Heart right ventricle (tissue), 16 donors: ENCODE measurements around the gene DTD1. TPM values are rescaled to one million over a fixed set of nuclear protein-coding genes. Genes with fewer than 3 reads are reported as not detected.

Experiments
- ATAC-seq, 8 donors: fragments of 200-7000 bp; cut with Tn5 transposase; one replicate each; pipeline ENCODE4 v1.9.1; 2020; ENCODE audit warnings: mild to moderate bottlenecking in 8 of 8, moderate library complexity in 8 of 8, moderate number of reproducible peaks in 1 of 8
- DNase-seq, 2 donors: peaks; one replicate each; pipeline ENCODE4 v3.0.0-alpha.2; 2020
- H3K27ac ChIP-seq, 10 donors: fragments of 200-600 bp; sonication (generic) in 2 of 10; one replicate each; pipeline versions ENCODE4 v1.5.0 to v1.8.0; 2020 to 2022; ENCODE audit warnings: mild to moderate bottlenecking in 3 of 10
- H3K27me3 ChIP-seq, 7 donors: fragments of 200-600 bp; one replicate each; pipeline ENCODE4 v1.8.0; 2021 to 2022; ENCODE audit warnings: mild to moderate bottlenecking in 2 of 7
- H3K36me3 ChIP-seq, 9 donors: fragments of 200-600 bp; sonication (generic) in 1 of 9; one replicate each; pipeline versions ENCODE4 v1.5.0 to v1.8.0; 2020 to 2022; ENCODE audit warnings: mild to moderate bottlenecking in 2 of 9
- H3K4me1 ChIP-seq, 9 donors: fragments of 200-600 bp; sonication (generic) in 1 of 9; one replicate each; pipeline versions ENCODE4 v1.5.0 to v1.8.0; 2020 to 2022; ENCODE audit warnings: mild to moderate bottlenecking in 4 of 9
- H3K4me3 ChIP-seq, 10 donors: fragments of 200-600 bp; sonication (generic) in 2 of 10; one replicate each; pipeline versions ENCODE4 v1.5.0 to v1.8.0; 2020 to 2022; ENCODE audit warnings: mild to moderate bottlenecking in 7 of 10, moderate library complexity in 2 of 10
- H3K9me3 ChIP-seq, 11 donors: fragments of 200-600 bp in 10 of 11; sonication (generic) in 2 of 11; one replicate each; pipeline versions ENCODE4 v1.5.0 to v1.8.0; 2013 to 2022; ENCODE audit warnings: mild to moderate bottlenecking in 2 of 11, control low read depth in 1 of 11, moderate library complexity in 1 of 11
- WGBS, 2 donors: extraction: QIAGEN DNeasy Blood & Tissue Kit; methylation state at CpG; one replicate each; pipeline ENCODE4 v1.1.7; 2013; ENCODE audit warnings: inconsistent platforms in 1 of 2; 5-methylcytosine and 5-hydroxymethylcytosine counted together
- intact Hi-C, 10 donors: fragments of 100-400 bp; cut with DNase I; formaldehyde crosslinking; loops; one replicate each; pipeline versions ENCODE4 v1.11.1 to v1.14.2; 2022
- polyA plus RNA-seq, 2 donors: library from polyadenylated mRNA; stranded (reverse); fragments of 200-250 nt; gene quantifications; one replicate each; pipeline ENCODE4 v1.2.3, GENCODE V29; 2013
- total RNA-seq, 10 donors: library from RNA; stranded (reverse); fragmentation: NEBNext Ultra II Directional in 3 of 10; extraction: Animal tissue kit (Norgen Biotek cat#: 25700) in 3 of 10; gene quantifications; one replicate each; pipeline versions ENCODE4 v1.2.1 to v1.2.4, GENCODE V29; 2021 to 2023
- TF ChIP-seq, protein P1 (sequence below), 9 donors: fragments of 200-600 bp; sonication (generic) in 2 of 9; IDR thresholded peaks; one replicate each; pipeline versions ENCODE4 v1.5.0 to v1.8.0; 2021 to 2022; ENCODE audit warnings: antibody characterized with exemption in 9 of 9, mild to moderate bottlenecking in 5 of 9, moderate library complexity in 1 of 9
- donor health status: Arrhythmogenic right ventricular cardiomyopathy.
- donor health status: ischemic (EF 13 %, LVEDD 7.1; RV severe dilation, severe dysfunction).
- donor health status: healthy with polysubstance abuse.
- donor health status: DM: no; HTN: yes; CAD: no.
- donor health status: DM: no; HTN: no; CAD: no.
- donor health status: ischemic (EF 25% LVEDD 6.9; RV normal size, moderate dysfunction).
- donor health status: ischemic (EF 25% LVEDD 5.7; RV mildly dilated, moderate dysfunction).
- donor health status: healthy.
- donor health status: DM: yes; HTN: yes; CAD: no.
- donor health status: Ischemic cardiomyopathy.
- donor health status: ischemic (EF 35%, LVEDD 5.7; RV mildly dilated, moderate dysfunction).
- donor health status: nonischemic (EF 11% LVEDD 7.7; RV severe dilation, severe dysfunction).
- donor health status: DM: yes; HTN: yes; CAD: no.
- donor health status: PGD.
- donor health status: ischemic (EF 29% LVEDD 5.4; RV normal size, mild dysfunction).
- donor health status: nonischemic (EF 23%, LVEDD 6.1; RV moderate dilation, normal function).

Gene DTD1
- total and polyA plus RNA-seq, 12 donors: 5.2 to 31.9 (median 14.3) TPM

DNA sequence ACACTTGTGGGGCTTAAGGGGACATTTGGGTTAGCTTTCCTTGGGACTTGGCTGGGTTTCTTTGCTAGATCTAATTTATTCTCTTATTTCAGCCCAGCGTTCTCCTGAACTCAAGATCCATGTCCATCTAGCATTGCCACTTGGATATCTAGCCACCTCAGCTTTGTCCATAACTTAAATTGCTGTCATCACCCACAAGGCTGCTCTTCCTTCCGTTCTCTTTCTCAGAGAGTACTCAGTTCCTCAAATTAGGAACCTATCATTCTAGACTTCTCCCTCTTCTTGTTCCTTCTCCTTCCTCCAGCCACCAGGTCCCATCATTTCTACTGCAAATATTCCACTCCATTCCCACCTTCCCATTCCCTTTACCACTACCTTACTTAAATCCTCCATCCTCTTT, 16.3 kb upstream of the DTD1 start:
- intact Hi-C loops: no loop called here
- TF ChIP-seq, protein P1, sequence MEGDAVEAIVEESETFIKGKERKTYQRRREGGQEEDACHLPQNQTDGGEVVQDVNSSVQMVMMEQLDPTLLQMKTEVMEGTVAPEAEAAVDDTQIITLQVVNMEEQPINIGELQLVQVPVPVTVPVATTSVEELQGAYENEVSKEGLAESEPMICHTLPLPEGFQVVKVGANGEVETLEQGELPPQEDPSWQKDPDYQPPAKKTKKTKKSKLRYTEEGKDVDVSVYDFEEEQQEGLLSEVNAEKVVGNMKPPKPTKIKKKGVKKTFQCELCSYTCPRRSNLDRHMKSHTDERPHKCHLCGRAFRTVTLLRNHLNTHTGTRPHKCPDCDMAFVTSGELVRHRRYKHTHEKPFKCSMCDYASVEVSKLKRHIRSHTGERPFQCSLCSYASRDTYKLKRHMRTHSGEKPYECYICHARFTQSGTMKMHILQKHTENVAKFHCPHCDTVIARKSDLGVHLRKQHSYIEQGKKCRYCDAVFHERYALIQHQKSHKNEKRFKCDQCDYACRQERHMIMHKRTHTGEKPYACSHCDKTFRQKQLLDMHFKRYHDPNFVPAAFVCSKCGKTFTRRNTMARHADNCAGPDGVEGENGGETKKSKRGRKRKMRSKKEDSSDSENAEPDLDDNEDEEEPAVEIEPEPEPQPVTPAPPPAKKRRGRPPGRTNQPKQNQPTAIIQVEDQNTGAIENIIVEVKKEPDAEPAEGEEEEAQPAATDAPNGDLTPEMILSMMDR (IDR thresholded peaks at IDR 0.05): no peak

DNA sequence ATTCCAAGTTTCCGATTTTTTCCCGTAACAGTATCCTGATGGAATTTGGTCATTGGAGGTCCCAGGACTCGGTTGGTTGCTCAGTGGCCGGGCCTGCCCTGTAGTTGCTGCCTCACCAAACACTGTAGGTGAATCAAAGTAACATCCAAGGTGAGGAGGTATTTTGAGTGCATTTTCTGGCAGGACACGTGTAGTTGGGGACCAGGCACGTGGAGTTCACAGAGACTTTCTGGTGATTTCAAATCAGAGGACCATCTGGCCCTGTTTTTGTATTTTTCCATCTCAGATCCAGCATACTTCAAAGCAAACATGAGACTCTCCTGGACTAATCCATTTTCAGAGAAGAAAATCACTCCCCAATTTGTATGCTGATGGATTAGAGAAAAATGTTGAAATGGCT, 9.9 kb upstream of the DTD1 start:
- intact Hi-C loops: no loop called here
- Histone ChIP-seq H3K4me3 (no peak overlapping the region), H3K27me3 (no peaks in the 10 kb centered on the region), H3K27ac (no peak overlapping the region), H3K36me3 (no peaks in the 10 kb centered on the region), H3K4me1 (no peaks in the 10 kb centered on the region), H3K9me3 (no peaks in the 10 kb centered on the region)
- WGBS, 2 donors: 78 to 89% methylated on average over 6 of the region's 6 CpGs
- ATAC-seq (no peak), DNase-seq (no peak)
- TF ChIP-seq, protein P1 (IDR thresholded peaks at IDR 0.05): no peak

More for the DNA sequence above, 16.3 kb upstream of the DTD1 start:
- H3K9me3 ChIP-seq: no peaks in the 10 kb centered on the region
- peaks cover 0 to 32% (median 0%) of the 10 kb centered on the region in 9 donors for H3K36me3 ChIP-seq
- no peak overlapping the region for H3K4me3 ChIP-seq
- no peaks in the 10 kb centered on the region for H3K27me3 ChIP-seq
- 94 to 97% methylated on average over 2 of the region's 2 CpGs for WGBS, 2 donors
- no peak overlapping the region for H3K27ac ChIP-seq
- DNase-seq: no peak
- ATAC-seq: no peak
- H3K4me1 ChIP-seq: peaks cover 0 to 16% (median 10%) of the 10 kb centered on the region in 9 donors

DNA sequence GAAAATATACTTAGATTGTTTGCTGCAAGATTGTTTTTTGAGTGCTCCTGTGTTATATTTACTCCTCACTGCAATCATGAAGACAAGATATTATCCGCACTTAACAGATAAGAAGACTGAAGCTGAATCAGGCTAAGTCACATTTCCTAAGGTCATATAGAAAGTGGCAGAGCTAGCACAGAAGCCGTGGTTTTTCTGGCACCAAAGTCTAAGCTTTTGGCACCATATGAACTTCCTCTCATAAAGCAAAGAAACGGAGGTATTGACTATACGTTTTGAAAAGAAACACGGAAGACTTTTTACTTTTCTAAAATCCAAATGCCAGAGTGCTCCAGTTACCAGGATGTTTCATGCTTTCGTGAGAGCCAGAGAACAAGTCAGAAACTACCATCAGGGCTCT, 9.3 kb upstream of the DTD1 start:
- Histone ChIP-seq H3K36me3 (no peaks in the 10 kb centered on the region), H3K4me1 (no peaks in the 10 kb centered on the region), H3K4me3 (no peak overlapping the region), H3K9me3 (no peaks in the 10 kb centered on the region), H3K27ac (no peak overlapping the region), H3K27me3 (no peaks in the 10 kb centered on the region)
- ATAC-seq (no peak), DNase-seq (no peak)
- intact Hi-C loops: no loop called here
- 58 to 63% methylated on average over 6 of the region's 6 CpGs for WGBS, 2 donors
- TF ChIP-seq, protein P1 (IDR thresholded peaks at IDR 0.05): no peak

DNA sequence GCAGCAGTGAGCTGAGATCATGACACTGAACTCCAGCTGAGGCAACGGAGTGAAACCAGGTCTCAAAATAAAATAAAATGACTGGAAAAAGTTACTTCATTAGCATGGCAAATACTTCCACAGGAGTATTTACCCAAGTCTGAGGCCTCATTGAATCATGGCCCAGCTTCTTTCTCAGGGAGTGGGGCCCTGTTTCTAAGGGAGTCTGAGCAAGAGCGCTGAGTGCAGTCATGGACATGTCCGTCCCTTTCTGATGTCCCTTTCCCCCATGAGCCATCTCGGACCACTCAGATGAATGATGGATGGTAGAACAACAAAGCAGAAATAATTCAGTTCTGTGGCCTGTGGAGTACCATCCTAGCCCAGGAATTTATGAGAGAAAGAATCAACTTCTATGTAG, 7.8 kb upstream of the DTD1 start:
- TF ChIP-seq, protein P1 (IDR thresholded peaks at IDR 0.05): no peak
- H3K4me3 ChIP-seq: no peak overlapping the region
- 87 to 90% methylated on average over 4 of the region's 4 CpGs for WGBS, 2 donors
- no peaks in the 10 kb centered on the region for H3K27me3 ChIP-seq
- intact Hi-C loops: no loop called here
- H3K9me3 ChIP-seq: no peaks in the 10 kb centered on the region
- no peak for DNase-seq
- ATAC-seq: no peak
- no peaks in the 10 kb centered on the region for H3K4me1 ChIP-seq
- no peak overlapping the region for H3K27ac ChIP-seq
- no peaks in the 10 kb centered on the region for H3K36me3 ChIP-seq
